Cardiac ventricle fibroblast (primary cell): ENCODE measurements around the gene COA1. TPM values are rescaled to one million over a fixed set of nuclear protein-coding genes. Genes with fewer than 3 reads are reported as not detected.

Experiments
- total RNA-seq: library from RNA; depleted of rRNA; stranded (reverse); fragments of >200 nt; gene quantifications from 2 replicates; pipeline ENCODE4 v1.2.3, GENCODE V29; 2015

COA1 gene
- total RNA-seq: 18.0 and 22.7 TPM in 2 replicates

GRCh38 chr7:43729214-43729923, at the start of gene COA1:
TSS of gene COA1 (minus strand) at chr7:43729523. CDS start at chr7:43648614, 80,909 bp downstream.

GRCh38 chr7:43758029-43758821, 28.9 kb upstream of the COA1 start, which contains the start of gene BLVRA:
TSS of gene BLVRA (plus strand) at chr7:43758680. CDS start at chr7:43771159, 12,479 bp downstream.

Other genes with a start within 250 kb of the COA1 start
- gene STK17A, start 146.4 kb downstream of the COA1 start, total RNA-seq: 14.2 and 15.0 TPM in 2 replicates
- gene BLVRA, start 29.2 kb upstream of the COA1 start, total RNA-seq: 23.9 and 26.0 TPM in 2 replicates
- 100 and 104 TPM in 2 replicates for gene MRPS24, start 140.0 kb upstream of the COA1 start, total RNA-seq
- 14.0 and 19.8 TPM in 2 replicates for gene URGCP, start 177.1 kb upstream of the COA1 start, total RNA-seq
- gene UBE2D4, start 196.9 kb upstream of the COA1 start, total RNA-seq: 10.6 and 17.2 TPM in 2 replicates